HG03521 (cell line): ENCODE measurements around the gene KLRC3.
"Not testable (repeated sequence)": the region's sequence is repeated elsewhere in the genome, so short reads cannot be mapped to it uniquely, and the experiment has no call there.

Experiments
- ATAC-seq: cut with Tn5 transposase; IDR thresholded peaks from one replicate; pipeline ENCODE4 v1.9.1; 2021; ENCODE audit warnings: mild to moderate bottlenecking, moderate library complexity; ENCODE audit not compliant: unreplicated experiment

KLRC3 gene

GRCh38 chr12:10420334-10420733 lies at the start of gene KLRC3:
TSS of gene KLRC3 (minus strand) at chr12:10420595. CDS start at chr12:10420550, 45 bp downstream.
- not testable (repeated sequence) for ATAC-seq

- no peak for ATAC-seq
These were observed 49.3 kb upstream of the KLRC3 start for GRCh38 chr12:10469701-10470100.

GRCh38 chr12:10466311-10466710 lies 45.9 kb upstream of the KLRC3 start:
- no peak for ATAC-seq

GRCh38 chr12:10457760-10458159 lies 37.4 kb upstream of the KLRC3 start:
- no peak for ATAC-seq

- ATAC-seq: no peak
These were observed 36.5 kb upstream of the KLRC3 start for GRCh38 chr12:10456856-10457255.

GRCh38 chr12:10455766-10456165 lies 35.4 kb upstream of the KLRC3 start:
- no peak for ATAC-seq

- no peak for ATAC-seq
These were observed 34.1 kb upstream of the KLRC3 start for GRCh38 chr12:10454531-10454930.

- ATAC-seq: no peak
These were observed 32.8 kb upstream of the KLRC3 start, which contains the start of gene KLRC1 for GRCh38 chr12:10453156-10453555. TSS of gene KLRC1 (minus strand) at chr12:10453377. CDS start at chr12:10451156, 2,221 bp downstream.

- no peak for ATAC-seq
These were observed 27.8 kb upstream of the KLRC3 start for GRCh38 chr12:10448236-10448635.

- ATAC-seq: not testable (repeated sequence)
These were observed 25.7 kb upstream of the KLRC3 start for GRCh38 chr12:10446052-10446451.

GRCh38 chr12:10441144-10441543 lies 20.7 kb upstream of the KLRC3 start:
- not testable (repeated sequence) for ATAC-seq

- not testable (repeated sequence) for ATAC-seq
These were observed 19.3 kb upstream of the KLRC3 start for GRCh38 chr12:10439608-10440274.

GRCh38 chr12:10437601-10438000 lies 17.2 kb upstream of the KLRC3 start:
- ATAC-seq: not testable (repeated sequence)

GRCh38 chr12:10435816-10436215 lies 15.4 kb upstream of the KLRC3 start, which contains the start of gene KLRC2:
TSS of gene KLRC2 (minus strand) at chr12:10436010. CDS start at chr12:10435986, 24 bp downstream.
- not testable (repeated sequence) for ATAC-seq

- not testable (repeated sequence) for ATAC-seq
These were observed 10.2 kb upstream of the KLRC3 start for GRCh38 chr12:10430623-10431022.

- ATAC-seq: not testable (repeated sequence)
These were observed 5.5 kb upstream of the KLRC3 start for GRCh38 chr12:10425938-10426337.

GRCh38 chr12:10424260-10424899 lies 4.0 kb upstream of the KLRC3 start:
- not testable (repeated sequence) for ATAC-seq

GRCh38 chr12:10422159-10422558 lies 1.8 kb upstream of the KLRC3 start:
- not testable (repeated sequence) for ATAC-seq

- ATAC-seq: no peak
These were observed 11.0 kb downstream of the KLRC3 start, which contains the start of gene KLRC4 for GRCh38 chr12:10409392-10409791. TSS of gene KLRC4 (minus strand) at chr12:10409757. CDS start at chr12:10409575, 182 bp downstream.

GRCh38 chr12:10408842-10409241 lies 11.6 kb downstream of the KLRC3 start:
- ATAC-seq: no peak

- ATAC-seq: no peak
These were observed 13.7 kb downstream of the KLRC3 start for GRCh38 chr12:10406725-10407124.

- no peak for ATAC-seq
These were observed 15.1 kb downstream of the KLRC3 start for GRCh38 chr12:10405294-10405693.
